K562 treated with DMSO at 1 percent for 24 hours (cell line): ENCODE data around the gene POPDC2. TPM values are rescaled to one million over a fixed set of nuclear protein-coding genes. Genes with fewer than 3 reads are reported as not detected.

Source experiments
- total RNA-seq: library from RNA; unstranded; fragments of 300-600 nt; gene quantifications from 2 replicates; pipeline ENCODE4 v1.2.3, GENCODE V29; 2022; ENCODE audit warnings: low read depth; ENCODE audit not compliant: insufficient read depth

POPDC2 gene
- total RNA-seq = 0.56 and 0.64 TPM in 2 replicates

GRCh38 chr3:119660474-119661440 is at the start of gene POPDC2:
Gene POPDC2, minus strand, starts transcription at chr3:119660589. Its CDS starts 166 bp downstream, at chr3:119660423.

GRCh38 chr3:119702530-119703527 is 42.4 kb upstream of the POPDC2 start, which contains the start of gene CFAP91:
Gene CFAP91, plus strand, starts transcription at chr3:119703022. Its CDS starts 77 bp downstream, at chr3:119703099.

GRCh38 chr3:119676771-119677640 is 16.6 kb upstream of the POPDC2 start, which contains the start of gene COX17:
Gene COX17, minus strand, starts transcription at chr3:119677406. Its CDS starts 96 bp downstream, at chr3:119677310.

GRCh38 chr3:119597548-119598288 is 62.7 kb downstream of the POPDC2 start, which contains the start of gene PLA1A:
Gene PLA1A, plus strand, starts transcription at chr3:119597885. Its CDS starts 29 bp downstream, at chr3:119597914.

Other genes with a start within 250 kb of the POPDC2 start
- gene TMEM39A, start 197.0 kb downstream of the POPDC2 start, total RNA-seq = 10.4 and 20.5 TPM in 2 replicates
- gene POGLUT1, start 191.6 kb downstream of the POPDC2 start, total RNA-seq = 3.6 and 5.9 TPM in 2 replicates
- gene TIMMDC1, start 162.0 kb downstream of the POPDC2 start, total RNA-seq = 70.1 and 78.3 TPM in 2 replicates
- gene CD80, start 101.0 kb downstream of the POPDC2 start, total RNA-seq = 22.0 and 27.1 TPM in 2 replicates
- gene ADPRH, start 81.1 kb downstream of the POPDC2 start, total RNA-seq = 2.7 and 4.0 TPM in 2 replicates
- not detected in 2 replicates for gene PLA1A, start 62.7 kb downstream of the POPDC2 start, total RNA-seq
- gene COX17, start 16.8 kb upstream of the POPDC2 start, total RNA-seq = 57.0 and 60.1 TPM in 2 replicates
- gene CFAP91, start 42.4 kb upstream of the POPDC2 start, total RNA-seq = not detected in 2 replicates
- not detected in 2 replicates for gene NR1I2, start 121.5 kb upstream of the POPDC2 start, total RNA-seq